ENCODE measurements around the gene FAM229B.

DNA sequence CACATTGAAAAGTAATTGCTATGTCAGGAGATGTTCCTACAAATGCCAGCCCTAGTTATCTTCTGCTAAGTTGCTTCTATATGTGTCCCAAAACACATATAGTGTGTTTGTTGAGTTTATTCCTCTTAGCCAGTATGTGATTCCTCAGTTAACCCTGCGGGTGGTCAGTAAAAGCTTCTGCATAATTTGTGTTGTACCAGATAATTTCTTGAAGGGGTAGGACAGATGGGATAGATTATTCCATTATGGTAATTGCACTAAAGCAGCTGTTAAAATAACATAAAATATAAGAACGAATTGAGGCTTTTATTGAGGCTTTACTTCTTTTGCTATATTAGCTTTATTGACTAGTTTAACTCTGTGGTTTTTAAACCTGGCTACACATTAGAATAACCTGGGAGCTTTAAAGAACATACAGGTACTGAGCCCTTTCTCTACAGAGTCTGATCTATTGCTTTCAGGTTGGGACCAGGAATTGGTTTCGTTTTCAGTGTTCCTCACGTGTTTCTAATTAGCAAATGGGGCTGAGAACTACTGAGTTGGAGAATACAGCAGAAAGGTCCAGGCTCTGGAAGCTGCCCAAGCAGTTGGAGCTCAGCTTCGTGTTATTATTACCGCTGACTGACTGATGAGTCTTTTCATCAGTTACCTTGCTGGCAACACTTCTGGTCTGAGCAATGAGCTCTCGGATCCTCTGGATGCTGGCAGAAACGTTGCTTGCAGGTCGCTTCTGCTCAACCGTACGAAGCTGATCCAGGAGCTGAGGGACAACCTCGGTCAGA lies 56.9 kb downstream of the FAM229B start:
- TF ChIP-seq EZH2 (IDR thresholded peaks at IDR 0.05; ENCODE audit: borderline replicate concordance, low read depth, low read length, severe bottlenecking): no peak
- TF ChIP-seq, protein P1, sequence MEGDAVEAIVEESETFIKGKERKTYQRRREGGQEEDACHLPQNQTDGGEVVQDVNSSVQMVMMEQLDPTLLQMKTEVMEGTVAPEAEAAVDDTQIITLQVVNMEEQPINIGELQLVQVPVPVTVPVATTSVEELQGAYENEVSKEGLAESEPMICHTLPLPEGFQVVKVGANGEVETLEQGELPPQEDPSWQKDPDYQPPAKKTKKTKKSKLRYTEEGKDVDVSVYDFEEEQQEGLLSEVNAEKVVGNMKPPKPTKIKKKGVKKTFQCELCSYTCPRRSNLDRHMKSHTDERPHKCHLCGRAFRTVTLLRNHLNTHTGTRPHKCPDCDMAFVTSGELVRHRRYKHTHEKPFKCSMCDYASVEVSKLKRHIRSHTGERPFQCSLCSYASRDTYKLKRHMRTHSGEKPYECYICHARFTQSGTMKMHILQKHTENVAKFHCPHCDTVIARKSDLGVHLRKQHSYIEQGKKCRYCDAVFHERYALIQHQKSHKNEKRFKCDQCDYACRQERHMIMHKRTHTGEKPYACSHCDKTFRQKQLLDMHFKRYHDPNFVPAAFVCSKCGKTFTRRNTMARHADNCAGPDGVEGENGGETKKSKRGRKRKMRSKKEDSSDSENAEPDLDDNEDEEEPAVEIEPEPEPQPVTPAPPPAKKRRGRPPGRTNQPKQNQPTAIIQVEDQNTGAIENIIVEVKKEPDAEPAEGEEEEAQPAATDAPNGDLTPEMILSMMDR (IDR thresholded peaks at IDR 0.05; ENCODE audit: extremely low read depth in 1 of 2, insufficient read depth in 1 of 2, low read depth in 1 of 2, low read length in 2 of 2): no peak
- TF ChIP-seq GATA2 (IDR thresholded peaks at IDR 0.05; ENCODE audit: insufficient read depth, insufficient read length, low read depth, low read length): no peak
- no peak for TF ChIP-seq POLR2A (IDR thresholded peaks at IDR 0.05; ENCODE audit: low read depth, low read length)
- no peak for TF ChIP-seq MYC (IDR thresholded peaks at IDR 0.05; ENCODE audit: low read depth, low read length)
- no peak for TF ChIP-seq POLR2AphosphoS5 (IDR thresholded peaks at IDR 0.05; ENCODE audit: insufficient read depth, low read depth, low read length)
- no peak for TF ChIP-seq JUN (IDR thresholded peaks at IDR 0.05; ENCODE audit: borderline replicate concordance, insufficient read depth, insufficient read length, low read depth)
